ENCODE measurements around the gene MALRD1.

MALRD1 gene

GRCh38 chr10:19580691-19581090 lies 532.1 kb downstream of the MALRD1 start:
- DNase-seq = no peak

GRCh38 chr10:19588608-19589007 lies 540.0 kb downstream of the MALRD1 start:
- DNase-seq = no peak

- DNase-seq = peak; percentile 31
These were observed 543.7 kb downstream of the MALRD1 start for GRCh38 chr10:19592276-19592675.

GRCh38 chr10:19595212-19595845 lies 546.7 kb downstream of the MALRD1 start:
- DNase-seq = no peak

GRCh38 chr10:19605806-19606205 lies 557.2 kb downstream of the MALRD1 start:
- DNase-seq = no peak

- DNase-seq = peak; percentile 10
These were observed 558.4 kb downstream of the MALRD1 start for GRCh38 chr10:19606968-19607367.

- DNase-seq = no peak
These were observed 563.2 kb downstream of the MALRD1 start for GRCh38 chr10:19611775-19612174.

- no peak for DNase-seq
These were observed 568.4 kb downstream of the MALRD1 start for GRCh38 chr10:19616966-19617365.

GRCh38 chr10:19620811-19621210 lies 572.2 kb downstream of the MALRD1 start:
- no peak for DNase-seq

- no peak for DNase-seq
These were observed 574.7 kb downstream of the MALRD1 start for GRCh38 chr10:19623321-19623720.

- no peak for DNase-seq
These were observed 577.6 kb downstream of the MALRD1 start for GRCh38 chr10:19626156-19626555.

- DNase-seq = no peak
These were observed 580.4 kb downstream of the MALRD1 start for GRCh38 chr10:19628767-19629560.

- peak; percentile 37 for DNase-seq
These were observed 581.0 kb downstream of the MALRD1 start for GRCh38 chr10:19629567-19629966.

- no peak for DNase-seq
These were observed 585.6 kb downstream of the MALRD1 start for GRCh38 chr10:19634163-19634562.

GRCh38 chr10:19638182-19638895 lies 589.7 kb downstream of the MALRD1 start:
- DNase-seq = peak; percentile 89

- DNase-seq = no peak
These were observed 590.3 kb downstream of the MALRD1 start for GRCh38 chr10:19638896-19639233.

GRCh38 chr10:19640566-19641263 lies 592.1 kb downstream of the MALRD1 start:
- DNase-seq = no peak

GRCh38 chr10:19651549-19651948 lies 602.9 kb downstream of the MALRD1 start:
- peak; percentile 88 for DNase-seq

GRCh38 chr10:19652750-19653149 lies 604.1 kb downstream of the MALRD1 start:
- DNase-seq = no peak

GRCh38 chr10:19653931-19654330 lies 605.3 kb downstream of the MALRD1 start:
- no peak for DNase-seq

GRCh38 chr10:19654576-19654975 lies 606.0 kb downstream of the MALRD1 start:
- peak; percentile 77 for DNase-seq

GRCh38 chr10:19656420-19657042 lies 607.9 kb downstream of the MALRD1 start:
- DNase-seq = no peak

GRCh38 chr10:19658131-19658530 lies 609.5 kb downstream of the MALRD1 start:
- DNase-seq = peak; percentile 12

Measured in fibroblast of skin of right biceps (primary cell).